HG02943 (cell line): Measurements from ENCODE around the gene NDUFS3.

ENCODE experiments used
- ATAC-seq: cut with Tn5 transposase; IDR thresholded peaks from one replicate; pipeline ENCODE4 v1.9.1; 2021; ENCODE audit warnings: mild to moderate bottlenecking, low read depth, moderate library complexity; ENCODE audit not compliant: unreplicated experiment

Gene NDUFS3

DNA sequence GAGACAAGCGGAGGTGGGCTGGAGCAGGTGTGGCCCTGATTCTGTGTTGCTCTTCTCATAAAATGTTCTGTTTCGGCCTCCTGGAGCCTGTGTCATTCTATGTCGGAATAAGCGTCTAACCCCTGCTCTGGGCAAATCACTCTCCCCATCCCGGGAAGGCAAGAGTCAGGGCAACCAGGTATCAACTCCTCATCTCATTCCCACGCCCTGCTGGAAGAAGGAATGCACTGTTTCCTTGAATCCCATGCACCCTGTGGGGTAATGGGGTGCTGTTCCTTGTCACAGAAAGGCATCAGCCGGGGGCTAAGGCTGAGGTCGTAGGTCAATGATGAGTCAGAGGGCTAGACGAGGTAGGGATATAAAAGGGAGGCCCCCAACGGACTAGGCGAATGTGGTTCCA, 10.2 kb downstream of the NDUFS3 start:
- ATAC-seq: no peak

DNA sequence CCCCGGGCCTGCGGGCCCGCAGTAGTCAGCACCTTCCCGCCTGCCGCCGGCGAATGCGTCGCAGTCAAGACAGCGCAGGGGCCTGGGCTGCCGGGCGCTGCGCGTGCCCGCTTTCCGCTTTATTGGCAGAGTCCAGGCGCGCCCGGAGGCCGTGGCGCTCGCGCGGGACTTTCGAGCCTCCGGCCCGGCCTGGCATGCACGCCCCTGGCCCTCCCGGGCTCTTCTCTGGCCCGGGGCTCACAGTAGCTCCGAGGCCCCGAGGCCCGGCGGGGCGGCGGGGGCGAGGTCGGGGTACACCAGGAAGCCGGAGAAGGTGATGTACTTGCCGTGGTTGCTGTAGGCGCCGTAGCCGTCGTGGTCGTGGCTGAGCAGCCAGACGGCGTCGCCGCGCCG, 10.7 kb downstream of the NDUFS3 start:
- ATAC-seq: no peak

DNA sequence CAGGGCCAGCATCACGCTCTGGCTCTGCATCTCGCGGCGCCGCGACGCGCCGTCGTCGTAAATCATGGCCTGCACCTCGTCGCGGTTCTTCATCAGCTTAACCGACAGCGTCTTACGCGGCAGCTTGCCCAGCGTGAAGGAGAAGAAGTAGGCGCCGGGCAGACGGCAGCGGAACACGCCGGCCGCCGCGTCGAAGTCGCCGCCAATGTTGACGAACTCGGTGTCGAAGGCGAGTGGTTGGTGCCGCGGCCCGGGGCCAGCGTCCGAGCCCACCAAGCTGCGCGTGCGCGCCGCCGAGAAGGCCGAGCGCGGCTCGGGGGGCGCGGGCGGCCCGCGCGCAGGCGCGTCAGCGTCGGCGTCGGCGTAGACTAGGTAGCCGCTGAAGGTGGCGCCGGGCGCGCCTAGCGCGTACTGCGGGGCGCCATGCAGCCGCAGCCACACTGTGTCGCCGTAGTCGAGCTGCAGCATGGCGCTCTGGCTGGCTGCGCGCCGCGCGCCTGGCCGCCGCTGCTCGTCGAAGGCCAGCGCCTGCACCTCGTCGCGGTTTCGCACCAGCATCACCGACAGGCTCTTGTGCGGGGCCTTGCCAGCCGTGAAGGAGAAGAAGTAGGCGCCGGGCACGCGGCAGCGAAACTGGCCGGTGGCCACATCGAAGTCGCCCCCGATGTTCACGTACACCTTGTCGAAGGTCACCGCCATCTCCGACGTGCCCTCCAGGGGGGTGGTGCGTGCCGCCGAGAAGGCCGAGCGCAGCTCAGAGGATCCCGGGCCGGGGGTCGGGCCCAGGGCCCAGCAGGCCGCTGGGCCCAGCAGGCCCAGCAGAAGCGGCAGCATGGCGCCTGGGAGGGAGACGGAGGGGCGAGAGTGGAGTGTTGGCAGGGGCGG, 11.3 kb downstream of the NDUFS3 start:
- ATAC-seq: no peak

DNA sequence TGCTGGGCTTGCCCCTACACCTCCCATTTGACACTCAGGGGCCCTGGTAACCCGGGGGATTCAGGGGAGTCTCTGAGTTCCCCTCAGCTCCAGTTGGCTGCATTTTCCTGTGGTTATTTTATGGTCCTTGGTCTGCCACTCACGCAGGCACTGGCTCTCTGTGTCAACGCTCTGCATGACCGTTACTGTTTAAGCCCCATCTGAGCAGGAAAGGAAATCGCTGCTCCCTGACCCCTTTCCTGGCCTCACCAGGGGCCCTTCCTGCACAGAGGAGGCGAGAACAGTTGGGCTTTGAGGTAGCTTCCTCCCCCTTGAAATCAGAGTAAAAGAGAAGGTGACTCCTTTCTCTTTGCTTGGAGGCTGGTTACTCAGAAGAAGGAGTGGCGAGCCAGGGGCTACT, 12.9 kb downstream of the NDUFS3 start:
- ATAC-seq: no peak

DNA sequence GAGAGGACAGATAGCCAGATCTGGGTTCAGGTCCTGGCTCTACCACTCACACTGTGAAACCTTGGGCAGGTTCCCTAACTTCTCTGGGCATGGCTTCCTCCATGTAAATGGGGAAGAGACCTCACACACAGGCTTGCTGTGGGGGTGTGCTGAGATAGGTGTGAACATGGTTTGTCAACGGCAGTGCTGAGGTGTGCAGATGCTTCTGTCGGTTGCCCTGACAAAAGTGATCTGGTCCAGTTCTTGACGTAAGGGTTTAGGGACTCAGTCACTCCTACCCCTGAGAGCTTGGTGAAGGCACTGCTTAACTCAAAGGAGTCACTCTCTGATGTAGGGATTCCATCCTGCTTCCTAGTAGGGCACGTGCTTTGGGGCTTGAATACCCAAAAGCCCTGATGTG, 13.4 kb downstream of the NDUFS3 start:
- ATAC-seq: no peak

DNA sequence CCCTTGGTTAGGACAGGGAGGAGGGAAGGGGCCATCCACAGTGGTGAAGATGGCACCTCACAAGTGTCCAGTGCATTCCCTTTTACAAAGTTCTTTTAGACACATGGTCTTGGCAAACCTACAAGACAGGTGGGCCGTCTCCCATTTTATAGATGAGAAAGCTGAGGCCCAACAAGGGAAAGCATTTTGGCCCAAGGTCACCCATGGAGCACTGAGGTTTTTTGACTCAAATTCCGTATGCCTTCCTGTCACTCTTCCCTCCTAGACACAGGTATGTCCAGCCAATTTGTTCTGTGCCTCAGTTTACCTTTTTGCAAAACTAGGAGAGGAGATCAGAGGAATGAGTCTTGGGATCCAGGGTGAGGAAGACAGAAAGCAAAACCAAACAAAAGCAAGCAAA, 14.1 kb downstream of the NDUFS3 start:
- no peak for ATAC-seq

DNA sequence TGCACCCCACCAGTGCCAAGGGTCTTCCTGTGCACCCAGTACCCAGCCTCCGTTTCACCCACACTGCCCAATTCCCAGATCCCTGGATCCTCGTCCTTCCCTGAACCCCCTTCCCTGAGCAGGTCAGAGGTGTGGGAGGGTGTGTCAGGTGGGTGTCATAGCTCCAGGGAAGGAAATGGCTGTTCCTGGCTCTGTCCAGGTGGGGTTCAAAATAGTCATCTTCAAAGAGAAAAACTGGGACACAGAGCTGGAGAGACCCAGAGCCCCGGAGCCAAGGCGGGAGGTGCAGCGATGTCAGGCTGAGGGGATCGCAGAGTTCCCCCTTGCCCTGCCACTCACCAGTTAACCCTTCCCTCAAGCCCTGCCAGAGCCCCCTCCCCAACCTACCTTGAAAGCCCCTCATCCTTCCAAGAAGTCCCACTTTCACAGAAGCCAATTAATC, 14.6 kb downstream of the NDUFS3 start:
- no peak for ATAC-seq

DNA sequence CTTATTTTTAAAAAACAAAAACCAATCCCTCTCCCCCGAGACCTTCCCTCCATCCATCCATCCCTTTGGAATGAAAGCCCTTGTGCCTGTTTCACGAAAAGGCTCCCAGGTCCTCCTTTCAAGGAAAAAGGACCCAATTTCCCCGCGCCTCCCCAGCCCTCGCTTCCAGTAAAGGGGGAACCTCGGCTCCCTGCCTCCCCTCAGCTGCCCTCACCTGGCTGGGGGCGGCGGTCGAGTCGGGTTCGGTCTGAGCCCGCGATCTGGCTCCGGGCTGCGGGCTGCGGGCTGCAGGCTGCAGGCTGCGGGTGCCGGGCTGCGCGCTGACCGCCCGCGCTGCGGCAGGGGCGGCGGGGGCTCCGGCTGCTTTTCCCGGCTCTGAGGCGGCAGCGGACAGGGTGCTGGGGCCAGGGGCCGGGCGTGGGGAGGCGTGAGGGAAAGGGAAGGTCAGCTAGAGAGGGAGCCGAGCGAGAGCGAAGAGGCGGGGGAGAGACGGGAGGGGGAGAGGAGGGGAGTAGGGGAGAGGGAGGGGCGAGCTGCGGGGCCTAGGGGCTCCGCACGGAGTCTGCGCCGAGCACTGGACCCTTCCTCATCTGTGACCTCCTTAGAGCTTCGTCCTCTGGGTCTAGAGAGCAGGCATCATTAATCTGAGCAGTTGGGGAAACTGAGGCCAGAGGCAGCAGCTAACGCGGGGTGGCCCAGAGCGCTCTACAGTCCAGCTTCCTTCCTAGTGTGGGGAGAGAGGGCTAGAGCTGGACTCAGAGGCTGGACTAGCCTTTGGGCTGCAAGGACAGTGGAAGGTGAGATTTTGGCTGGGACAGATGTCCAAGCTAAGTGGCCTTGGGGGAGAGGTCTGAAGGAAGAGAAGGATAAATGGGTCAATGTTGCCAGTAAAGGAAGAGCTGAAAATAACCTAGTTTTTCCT, 15.3 kb downstream of the NDUFS3 start, which contains the start of gene C1QTNF4:
C1QTNF4 (minus strand) TSS at position 478 of the 922 bp plus-strand sequence. CDS start 3,601 bp downstream, outside the sequence.
- ATAC-seq: no peak

DNA sequence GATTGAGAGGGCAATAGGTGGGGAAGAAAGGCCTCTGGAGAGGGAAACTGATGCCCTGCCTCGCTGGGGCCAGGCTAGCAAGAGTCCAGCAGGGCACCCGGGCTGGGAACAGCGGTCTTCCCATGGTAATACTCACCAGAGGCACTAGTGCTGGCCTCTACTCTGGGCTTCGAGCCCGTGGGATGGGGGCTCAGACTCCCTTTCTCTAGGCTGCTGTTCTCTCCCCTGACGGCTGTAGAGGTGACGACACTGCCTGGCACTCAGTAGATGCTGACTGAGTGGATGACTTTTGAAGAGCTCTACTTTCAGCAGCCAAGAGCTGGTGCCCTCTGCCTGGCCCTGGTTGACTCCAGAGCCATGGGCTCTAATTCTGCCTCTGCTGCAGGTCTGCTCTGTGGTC, 16.2 kb downstream of the NDUFS3 start:
- no peak for ATAC-seq

DNA sequence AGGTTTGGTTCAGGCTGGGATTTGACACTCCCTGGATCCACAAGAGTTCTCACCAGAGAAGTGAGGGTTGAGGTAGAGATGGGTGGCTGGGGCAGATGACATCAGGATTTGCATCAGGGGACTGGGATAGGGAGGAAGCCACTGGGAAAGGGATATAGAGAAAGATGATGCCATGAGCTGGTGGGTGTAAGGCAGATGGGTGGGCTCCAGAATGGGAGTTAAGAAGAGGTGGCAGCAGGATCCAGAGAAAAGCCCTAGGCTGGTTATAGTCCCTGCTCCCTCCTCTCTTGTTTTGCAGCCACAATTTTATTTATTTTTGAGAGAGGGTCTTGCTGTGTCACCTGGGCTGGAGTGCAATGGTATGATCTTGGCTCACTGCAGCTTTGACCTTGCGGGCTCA, 17.1 kb downstream of the NDUFS3 start:
- no peak for ATAC-seq

DNA sequence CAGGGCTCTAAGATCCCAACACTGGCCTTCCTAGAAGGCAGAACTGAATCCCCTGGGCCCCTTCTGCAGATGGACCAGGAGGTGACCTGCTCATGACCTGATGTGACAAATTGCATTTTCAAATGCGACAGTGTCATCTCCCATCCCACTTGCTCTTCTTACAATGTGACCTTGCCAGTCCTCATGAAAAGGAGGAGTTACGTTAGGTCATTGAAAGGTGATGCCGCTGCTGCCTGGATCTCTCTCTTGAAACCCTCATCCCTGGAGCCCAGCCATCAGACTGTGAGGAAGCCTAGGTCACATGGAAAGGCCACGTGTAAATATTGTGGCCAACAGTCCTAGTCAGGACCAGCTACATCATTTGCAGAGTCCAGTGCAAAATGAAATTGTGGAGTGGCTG, 21.0 kb downstream of the NDUFS3 start:
- no peak for ATAC-seq

DNA sequence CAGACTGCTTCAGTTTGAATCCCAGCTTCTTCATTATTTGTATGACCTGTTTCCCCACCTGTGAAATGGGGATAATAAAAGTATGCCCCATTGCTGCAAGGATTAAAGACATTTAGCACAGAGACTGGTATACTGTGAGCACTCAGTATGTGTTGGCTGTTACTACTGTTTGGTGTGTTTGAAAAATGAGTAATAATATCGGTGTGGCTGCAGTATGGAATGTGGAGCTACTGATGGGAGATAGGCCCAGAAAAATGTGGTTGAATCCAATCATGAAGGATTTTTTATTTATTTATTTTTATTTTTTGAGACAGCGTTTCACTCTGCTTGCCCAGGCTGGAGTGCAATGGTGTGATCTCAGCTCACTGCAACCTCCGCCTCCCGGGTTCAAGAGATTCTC, 24.4 kb downstream of the NDUFS3 start:
- ATAC-seq: no peak

DNA sequence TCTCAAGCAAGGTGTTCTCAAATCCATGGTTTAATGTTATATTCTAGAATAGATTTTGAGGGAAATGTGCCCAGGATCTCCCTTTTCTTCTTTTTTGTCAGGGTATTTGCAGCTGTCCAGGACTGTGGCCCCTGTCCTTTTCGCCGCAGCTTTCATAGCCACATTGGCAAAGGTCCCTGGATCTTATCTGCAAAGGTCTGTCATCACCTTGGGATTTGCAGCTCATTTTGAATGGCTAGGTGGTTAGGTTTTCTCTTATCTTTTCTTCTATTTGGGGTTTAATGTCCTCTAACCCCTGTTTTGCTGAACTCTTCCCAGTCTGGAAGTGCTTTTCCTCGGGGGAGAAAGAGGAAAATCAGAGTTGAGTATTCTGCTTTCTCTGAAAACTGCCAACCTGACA, 27.0 kb downstream of the NDUFS3 start:
- ATAC-seq: no peak

DNA sequence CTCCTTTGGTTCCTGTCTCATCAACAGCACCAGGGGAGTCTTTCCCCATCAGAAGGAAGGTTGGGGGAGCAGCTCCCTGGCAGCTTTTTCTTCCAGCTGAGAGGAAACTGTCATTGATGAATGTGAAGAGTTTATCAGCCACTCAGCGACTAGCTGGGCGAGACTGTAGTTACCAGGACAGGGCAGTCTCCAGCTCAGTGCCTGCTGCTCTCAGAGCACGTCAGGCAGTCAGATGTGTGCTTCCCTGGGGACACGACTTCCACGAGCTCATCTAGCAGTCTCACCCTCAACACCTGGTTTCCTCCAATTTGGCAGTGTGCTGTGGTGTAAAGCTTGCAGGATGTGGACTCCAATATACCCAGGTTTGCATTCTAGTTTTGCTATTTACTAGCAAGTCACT, 27.9 kb downstream of the NDUFS3 start:
- no peak for ATAC-seq

DNA sequence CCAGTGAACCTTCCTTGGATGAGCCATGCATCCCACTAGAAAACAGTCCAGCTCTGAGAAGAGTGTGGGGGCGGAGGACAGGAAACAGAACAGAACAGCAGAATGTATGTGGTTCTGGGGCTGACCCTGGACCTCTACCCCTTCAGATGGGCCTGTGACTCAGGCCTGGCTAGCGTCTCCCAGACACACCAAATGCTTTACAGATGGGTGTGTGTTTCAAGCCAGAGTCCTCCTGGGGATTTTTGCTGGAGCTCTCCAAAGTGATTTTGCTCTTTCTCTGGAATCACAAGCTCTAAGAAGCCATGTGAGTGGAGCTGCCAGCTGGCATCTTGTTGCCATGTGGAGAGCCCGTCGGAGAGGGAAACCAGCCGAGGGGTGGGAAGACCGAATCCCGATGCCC, 28.5 kb downstream of the NDUFS3 start:
- ATAC-seq: no peak

DNA sequence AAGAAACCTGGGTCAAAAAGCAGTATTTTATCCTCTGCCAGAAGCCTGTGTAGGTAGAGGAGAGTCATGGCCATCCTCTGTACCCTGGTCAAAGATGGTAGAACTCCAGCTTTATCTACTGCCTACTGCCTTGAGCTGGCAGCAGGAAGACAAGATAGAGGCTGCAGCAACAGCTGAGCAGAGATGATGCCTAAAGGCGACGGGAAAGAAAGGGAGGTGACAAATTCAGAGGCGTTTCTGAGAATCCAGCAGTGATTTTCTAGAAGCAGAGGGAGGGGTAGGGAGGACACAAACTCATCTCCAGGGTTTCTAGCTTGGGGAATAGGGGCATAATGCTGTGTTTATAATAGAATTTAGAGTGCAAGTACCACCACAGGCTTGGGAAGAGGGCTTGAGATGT, 30.8 kb downstream of the NDUFS3 start:
- no peak for ATAC-seq

DNA sequence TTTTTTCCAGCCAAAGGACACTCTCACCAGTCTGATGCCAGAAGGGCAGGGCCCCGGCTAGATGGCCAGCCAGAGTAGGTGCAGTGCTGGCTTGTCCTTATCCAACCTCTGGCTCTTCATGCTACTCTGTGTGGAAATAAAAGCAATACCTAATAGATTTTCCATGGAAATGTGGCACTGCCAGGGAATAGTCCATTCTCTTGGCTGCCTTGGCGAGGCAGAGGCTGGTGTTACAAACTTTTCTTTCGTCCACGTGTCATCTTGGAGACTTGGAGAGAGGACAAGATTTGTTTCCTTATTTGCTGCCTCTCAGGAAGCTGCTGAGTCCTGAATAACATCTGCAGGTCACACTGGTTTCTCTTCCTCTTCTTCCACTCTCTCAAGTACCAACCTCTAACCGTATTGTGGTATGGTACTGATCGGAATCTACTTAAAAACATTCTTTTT, 32.5 kb downstream of the NDUFS3 start:
- peak; percentile 79 for ATAC-seq

DNA sequence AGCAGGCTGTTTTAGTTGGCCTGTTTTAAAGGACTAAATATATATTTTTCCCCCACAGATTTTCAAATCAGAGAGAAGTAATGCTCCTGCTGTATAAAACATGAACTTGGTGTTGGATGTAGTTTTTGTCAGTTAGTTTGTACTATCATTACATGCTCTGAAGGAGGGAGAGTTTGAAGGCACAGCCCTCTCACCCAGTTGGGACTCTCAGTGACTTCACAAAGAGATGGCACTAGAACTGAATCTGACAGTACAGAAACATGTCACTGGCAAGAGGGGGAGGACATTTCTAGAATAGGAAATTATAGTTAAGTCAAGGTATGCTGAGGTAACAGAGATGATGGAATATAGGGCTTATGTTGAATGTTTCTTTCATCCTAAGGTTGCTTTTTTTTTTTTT, 36.4 kb downstream of the NDUFS3 start:
- ATAC-seq: no peak

DNA sequence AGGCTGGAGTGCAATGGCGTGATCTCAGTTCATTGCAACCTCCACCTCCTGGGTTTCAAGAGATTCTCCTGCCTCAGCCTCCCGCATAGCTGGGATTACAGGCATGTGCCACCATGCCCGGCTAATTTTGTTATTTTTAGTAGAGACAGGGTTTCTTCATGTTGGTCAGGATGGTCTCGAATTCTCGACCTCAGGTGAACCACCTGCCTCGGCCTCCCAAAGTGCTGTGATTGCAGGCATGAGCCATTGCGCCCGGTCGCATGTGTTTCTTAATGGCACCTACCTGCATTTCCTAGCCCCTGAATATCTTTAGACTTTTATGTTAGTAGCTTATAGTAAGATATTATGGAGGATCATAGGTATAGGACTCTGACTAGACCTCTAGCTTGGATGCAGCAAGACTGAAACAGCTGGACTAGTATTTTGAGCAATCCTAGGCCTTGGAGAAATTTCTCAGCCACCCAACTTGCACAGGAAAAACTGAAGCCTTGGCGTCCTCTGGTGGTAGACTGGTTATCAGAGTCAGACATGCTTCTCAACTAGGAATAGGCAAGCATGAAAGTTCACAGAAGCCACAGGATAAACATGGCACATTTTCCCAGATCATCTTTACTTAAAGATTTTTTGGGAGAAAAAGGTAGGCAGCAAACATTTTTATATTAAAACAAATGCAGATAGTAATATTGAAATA, 38.0 kb downstream of the NDUFS3 start:
- no peak for ATAC-seq

DNA sequence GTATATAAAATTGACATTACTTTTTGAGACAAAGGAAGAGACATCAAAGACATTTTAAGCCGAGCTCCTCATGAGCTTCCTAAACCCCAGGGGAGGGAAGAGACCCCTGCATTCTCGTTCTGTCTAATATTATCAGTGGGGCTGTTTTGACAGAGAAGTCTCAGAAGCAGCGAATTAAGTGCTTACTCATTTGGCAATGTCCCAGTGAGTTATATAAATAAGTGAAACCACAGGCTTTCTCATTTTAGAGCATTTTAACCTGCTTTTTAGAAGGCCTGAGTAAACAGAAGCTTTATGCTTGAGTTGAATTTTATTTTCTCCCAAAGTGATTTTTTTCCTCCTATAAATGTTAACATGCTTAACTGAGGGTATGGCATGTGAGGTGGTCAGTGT, 38.5 kb downstream of the NDUFS3 start:
- ATAC-seq: no peak
